K562 (cell line): ENCODE results near the gene PSMB7. TPM values are rescaled to one million over a fixed set of nuclear protein-coding genes. Genes with fewer than 3 reads are reported as not detected.

Experiments
- ATAC-seq: fragments of 200-7000 bp; cut with Tn5 transposase; 3 replicates; pipeline ENCODE4 v1.9.1; 2020; ENCODE audit warnings: moderate library complexity
- Bru-seq: library from RNA; stranded (reverse); fragments of 400-500 nt; gene quantifications from one replicate; lab custom pipeline; 2021; lab: Mats Ljungman, UMichigan
- BruChase-seq, 2 experiments: library from RNA; stranded (reverse); fragments of 400-500 nt; gene quantifications; one replicate each; lab custom pipeline; 2021; lab: Mats Ljungman, UMichigan
- BruUV-seq: library from RNA; stranded (reverse); fragments of 400-500 nt; replicated peaks from 2 replicates; lab custom pipeline; 2021; lab: Mats Ljungman, UMichigan
- CTCF ChIA-PET: fragments of 300-600 bp; formaldehyde crosslinking; extraction: SDS; loops from one replicate; lab custom pipeline; 2021; ENCODE audit warnings: low intra/inter-chr PET ratio; lab: Yijun Ruan, JAX
- POLR2A ChIA-PET: fragments of 300-600, 350-650 bp; sonication (Branson Sonifier 250); formaldehyde crosslinking; extraction: SDS; loops from one replicate; lab custom pipeline; 2021; ENCODE audit warnings: antibody characterized with exemption, inconsistent platforms; lab: Yijun Ruan, JAX
- DNase-seq, 4 experiments: peaks; one replicate each; pipeline versions ENCODE4 v3.0.0 to v3.0.0-alpha.2; 2011 to 2018; ENCODE audit warnings: low spot score in 3 of 4, mixed read lengths in 3 of 4; ENCODE audit errors: extremely low read depth in 1 of 4
- FAIRE-seq: peaks from 2 replicates; lab custom pipeline; 2011; peaks lifted over from hg19 to GRCh38; lab: Jason Lieb, UNC
- H2AFZ ChIP-seq: 2 replicates; pipeline ENCODE4 v1.6.0; 2011; ENCODE audit warnings: low read depth, low read length, control low read depth, inconsistent platforms
- H3K27ac ChIP-seq: fragments of 200-600 bp; 3 replicates; pipeline ENCODE4 v1.8.0; 2011; ENCODE audit warnings: low read depth, mild to moderate bottlenecking, control low read depth, inconsistent platforms, low read length, moderate library complexity, mixed read lengths; ENCODE audit errors: extremely low read depth
- H3K27me3 ChIP-seq, 2 experiments: fragments of 300-600 bp in 1 of 2; 2 replicates in 1 of 2; 3 replicates in 1 of 2; pipeline versions ENCODE4 v1.6.0 to v1.8.0; 2011; ENCODE audit warnings: inconsistent platforms in 2 of 2, low read length in 2 of 2, mild to moderate bottlenecking in 1 of 2, mixed read lengths in 1 of 2, moderate library complexity in 1 of 2; ENCODE audit not compliant: control insufficient read depth in 2 of 2, insufficient read depth in 2 of 2
- H3K36me3 ChIP-seq: fragments of 300-600 bp; 3 replicates; pipeline ENCODE4 v1.8.0; 2011; ENCODE audit warnings: mild to moderate bottlenecking, low read length, inconsistent platforms; ENCODE audit not compliant: control insufficient read depth, insufficient read depth
- H3K4me1 ChIP-seq, 2 experiments: fragments of 200-600 bp in 1 of 2; replicated peaks in 1 of 2; 2 replicates in 1 of 2; 3 replicates in 1 of 2; pipeline versions ENCODE4 v1.5.1 to v1.8.0; 2011; ENCODE audit warnings: inconsistent platforms in 2 of 2, low read length in 2 of 2, mild to moderate bottlenecking in 1 of 2, mixed read lengths in 1 of 2, moderate library complexity in 1 of 2; ENCODE audit not compliant: control insufficient read depth in 2 of 2, insufficient read depth in 2 of 2
- H3K4me2 ChIP-seq: 2 replicates; pipeline ENCODE4 v1.6.1; 2011; ENCODE audit warnings: low read length, control low read depth, inconsistent platforms, mixed read lengths; ENCODE audit not compliant: insufficient read depth
- H3K4me3 ChIP-seq: fragments of 200-600 bp; sonication (generic), shearing (Covaris generic); 2 replicates; pipeline ENCODE4 v1.5.1; 2016; ENCODE audit warnings: control low read depth, inconsistent platforms
- H3K79me2 ChIP-seq: fragments of 200-600 bp; 3 replicates; pipeline ENCODE4 v1.8.0; 2011; ENCODE audit warnings: low read length, inconsistent platforms; ENCODE audit not compliant: control insufficient read depth, insufficient read depth
- H3K9ac ChIP-seq, 2 experiments: 2 replicates each; pipeline versions ENCODE4 v1.6.0 to v1.6.1; 2011; ENCODE audit warnings: low read depth in 2 of 2, low read length in 2 of 2, control low read depth in 1 of 2, inconsistent platforms in 1 of 2, mild to moderate bottlenecking in 1 of 2, mixed read lengths in 1 of 2; ENCODE audit not compliant: insufficient read depth in 1 of 2
- H3K9me1 ChIP-seq: one replicate; pipeline ENCODE4 v1.6.0; 2011; ENCODE audit warnings: inconsistent platforms, mild to moderate bottlenecking, low read length, moderate library complexity; ENCODE audit not compliant: control insufficient read depth, insufficient read depth
- H3K9me3 ChIP-seq: replicated peaks from 2 replicates; pipeline ENCODE4 v1.5.1; 2011; ENCODE audit warnings: low read depth, low read length, inconsistent platforms; ENCODE audit not compliant: control insufficient read depth, insufficient read depth
- H4K20me1 ChIP-seq: replicated peaks from 2 replicates; pipeline ENCODE4 v1.6.1; 2011; ENCODE audit warnings: low read length, inconsistent platforms, mixed read lengths; ENCODE audit not compliant: control insufficient read depth, insufficient read depth
- CHD4 ChIP-seq: fragments of 200-600 bp; sonication (generic); IDR thresholded peaks from 3 replicates; pipeline ENCODE4 v1.6.1; 2012; ENCODE audit warnings: low read depth, mild to moderate bottlenecking, mixed read lengths, low read length, inconsistent platforms; ENCODE audit not compliant: insufficient read depth, insufficient replicate concordance, poor library complexity, severe bottlenecking
- ERF ChIP-seq: fragments of 450-650 bp; formaldehyde crosslinking; IDR thresholded peaks from 2 replicates; pipeline ENCODE4 v1.4.0; 2020; ENCODE audit warnings: mild to moderate bottlenecking, mixed read lengths
- ETV1 ChIP-seq: fragments of 450-650 bp; conservative IDR thresholded peaks from 2 replicates; pipeline ENCODE4 v1.6.1; 2016; ENCODE audit warnings: missing genetic modification characterization, control low read depth, low read depth, missing compliant biosample characterization
- FOXK1 ChIP-seq: sonication (generic); formaldehyde crosslinking; IDR thresholded peaks from 2 replicates; pipeline ENCODE4 v1.8.0; 2022; ENCODE audit warnings: missing genetic modification reagents, mild to moderate bottlenecking, borderline replicate concordance
- FOXM1 ChIP-seq, 2 experiments: fragments of 450-650 bp in 1 of 2; sonication (generic) in 1 of 2; formaldehyde crosslinking in 1 of 2; IDR thresholded peaks; 2 replicates each; pipeline versions ENCODE4 v1.6.1 to v1.9.0; 2017 to 2022; ENCODE audit warnings: low read depth in 2 of 2, mild to moderate bottlenecking in 2 of 2, missing genetic modification reagents in 1 of 2, moderate library complexity in 1 of 2
- HDGF ChIP-seq: fragments of 450-650 bp; IDR thresholded peaks from 2 replicates; pipeline ENCODE4 v1.6.1; 2016
- SIN3B ChIP-seq: fragments of 450-650 bp; IDR thresholded peaks from 2 replicates; pipeline ENCODE4 v1.6.1; 2017; ENCODE audit warnings: low read depth, mild to moderate bottlenecking, moderate library complexity
- SP2 ChIP-seq: IDR thresholded peaks from 2 replicates; pipeline ENCODE4 v1.6.1; 2011; ENCODE audit warnings: mild to moderate bottlenecking, low read depth, low read length, moderate library complexity; ENCODE audit not compliant: poor library complexity, severe bottlenecking; ENCODE audit errors: extremely low read depth
- TBP ChIP-seq: optimal IDR thresholded peaks from 2 replicates; pipeline ENCODE3; 2011; ENCODE audit warnings: low read depth, low read length, improper control_type of control experiment
- ZNF134 ChIP-seq: fragments of 250-450 bp; sonication (Bioruptor Pico); conservative IDR thresholded peaks from 2 replicates; pipeline ENCODE4 v1.4.0; 2020
- ZNF766 ChIP-seq: fragments of 200-800 bp; sonication (Bioruptor generic); conservative IDR thresholded peaks from 2 replicates; pipeline ENCODE4 v1.6.1; 2016; ENCODE audit warnings: missing genetic modification characterization, missing compliant biosample characterization
- WGBS: fragments of 100-300 bp; shearing (Covaris generic); methylation state at CpG from one replicate; pipeline ENCODE4 v1.1.6; 2016; ENCODE audit warnings: low coverage, mixed read lengths; ENCODE audit not compliant: insufficient coverage; ENCODE audit errors: missing lambda C conversion rate; 5-methylcytosine and 5-hydroxymethylcytosine counted together
- in situ Hi-C: fragments of 300-500 bp; cut with MboI; formaldehyde crosslinking; loops from 4 replicates; pipeline ENCODE4 v1.15.0; 2018; ENCODE audit warnings: inconsistent platforms, mixed read lengths
- intact Hi-C: fragments of 100-400 bp; cut with micrococcal nuclease; formaldehyde crosslinking; loops from 2 replicates; pipeline ENCODE4 v1.14.2; 2022
- long read RNA-seq, 3 experiments: library from polyadenylated mRNA in 2 of 3; library from RNA in 1 of 3; unstranded in 2 of 3; stranded (forward) in 1 of 3; transcript quantifications; one replicate each; pipeline ENCODE4 v2.0.0, GENCODE V29; 2019 to 2022
- polyA minus RNA-seq, 3 experiments: library from RNA; depleted of rRNA, polyadenylated mRNA; stranded (reverse); fragments of >200 nt; gene quantifications; 2 replicates each; pipeline ENCODE4 v1.2.3, GENCODE V29; 2011
- polyA plus RNA-seq, 8 experiments: library from polyadenylated mRNA; depleted of rRNA in 4 of 8; stranded (reverse) in 5 of 8; unstranded in 3 of 8; fragments of >200 nt; fragmentation: Nextera tagmentation in 2 of 8; fragmentation: Illumina TruSeq in 1 of 8; extraction: Ambion mirVana in 2 of 8; extraction: Trizol in 1 of 8; gene quantifications; 2 replicates each; pipeline versions ENCODE4 v1.2.1 to v1.2.3, GENCODE V29; 2011 to 2014; ENCODE audit warnings: inconsistent platforms in 1 of 8, missing spikeins in 1 of 8
- total RNA-seq, 7 experiments: library from RNA; depleted of rRNA in 6 of 7; stranded (reverse); fragments of >200 nt in 6 of 7; fragmentation: Illumina TruSeq in 2 of 7; extraction: Trizol in 2 of 7; gene quantifications; 2 replicates each; pipeline versions ENCODE4 v1.2.1 to v1.2.3, GENCODE V29; 2011 to 2021; ENCODE audit warnings: low replicate concordance in 1 of 7

PSMB7 gene
- total RNA-seq (2011; cell fraction: chromatin; rRNA removed; ENCODE audit: low replicate concordance), result 105 and 110 TPM in 2 replicates
- 103 and 112 TPM in 2 replicates for total RNA-seq (2011; cell fraction: nucleolus; rRNA removed)
- total RNA-seq (2011; cell fraction: nucleoplasm; rRNA removed), result 100 and 107 TPM in 2 replicates
- total RNA-seq (2014; rRNA removed) (364 and 393 TPM in 2 replicates), total RNA-seq (2014; rRNA removed; fragmentation: Illumina TruSeq; extraction: Trizol) (404 and 414 TPM in 2 replicates), total RNA-seq (2015; rRNA removed; fragmentation: Illumina TruSeq; extraction: Trizol) (327 and 358 TPM in 2 replicates), total RNA-seq (2021) (321 and 326 TPM in 2 replicates), polyA plus RNA-seq (2011; rRNA removed) (544 and 662 TPM in 2 replicates), polyA plus RNA-seq (2014; fragmentation: Illumina TruSeq; extraction: Trizol) (368 and 407 TPM in 2 replicates), polyA plus RNA-seq (2014; fragmentation: Nextera tagmentation; extraction: Ambion mirVana) (100 to 1,000 TPM; 940 to 978 TPM), polyA plus RNA-seq (2014; rRNA removed) (429 and 463 TPM in 2 replicates), polyA minus RNA-seq (2011; rRNA and poly(A)+ RNA removed) (408 and 504 TPM in 2 replicates), Bru-seq, nascent RNA (percentile 93 among the genes with signal in this experiment), BruChase-seq, experiment 1, labeled RNA remaining after a 2-hour chase (percentile 94 among the genes with signal in this experiment), BruChase-seq, experiment 2, labeled RNA remaining after a 6-hour chase (percentile 90 among the genes with signal in this experiment)
- polyA plus RNA-seq (2011; cell fraction: cytosol; rRNA removed), result 461 and 577 TPM in 2 replicates
- polyA plus RNA-seq (2011; cell fraction: nucleus; rRNA removed), result 113 and 195 TPM in 2 replicates
- polyA plus RNA-seq (2012), result 238 and 428 TPM in 2 replicates
- 113 and 154 TPM in 2 replicates for polyA minus RNA-seq (2011; cell fraction: cytosol; rRNA and poly(A)+ RNA removed)
- 48.2 and 82.0 TPM in 2 replicates for polyA minus RNA-seq (2011; cell fraction: nucleus; rRNA and poly(A)+ RNA removed)
- long read RNA-seq, experiment 1, transcript PSMB7-201 (8 exons, 980 nt), result major isoform, 528 of 645 reads
- long read RNA-seq, experiment 1, partial matches to known transcripts, result 21 of 645 reads
- long read RNA-seq, experiment 1, other reads (novel, unspliced or antisense), result 96 of 645 reads
- long read RNA-seq, experiment 2, transcript PSMB7-201 (8 exons, 980 nt), result major isoform, 209 of 484 reads
- long read RNA-seq, experiment 2, partial matches to known transcripts, result 68 of 484 reads
- long read RNA-seq, experiment 2, other reads (novel, unspliced or antisense), result 207 of 484 reads
- long read RNA-seq, experiment 3, transcript PSMB7-201 (8 exons, 980 nt), result major isoform, 591 of 635 reads
- long read RNA-seq, experiment 3, partial matches to known transcripts, result 14 of 635 reads
- long read RNA-seq, experiment 3, other reads (novel, unspliced or antisense), result 30 of 635 reads

DNA sequence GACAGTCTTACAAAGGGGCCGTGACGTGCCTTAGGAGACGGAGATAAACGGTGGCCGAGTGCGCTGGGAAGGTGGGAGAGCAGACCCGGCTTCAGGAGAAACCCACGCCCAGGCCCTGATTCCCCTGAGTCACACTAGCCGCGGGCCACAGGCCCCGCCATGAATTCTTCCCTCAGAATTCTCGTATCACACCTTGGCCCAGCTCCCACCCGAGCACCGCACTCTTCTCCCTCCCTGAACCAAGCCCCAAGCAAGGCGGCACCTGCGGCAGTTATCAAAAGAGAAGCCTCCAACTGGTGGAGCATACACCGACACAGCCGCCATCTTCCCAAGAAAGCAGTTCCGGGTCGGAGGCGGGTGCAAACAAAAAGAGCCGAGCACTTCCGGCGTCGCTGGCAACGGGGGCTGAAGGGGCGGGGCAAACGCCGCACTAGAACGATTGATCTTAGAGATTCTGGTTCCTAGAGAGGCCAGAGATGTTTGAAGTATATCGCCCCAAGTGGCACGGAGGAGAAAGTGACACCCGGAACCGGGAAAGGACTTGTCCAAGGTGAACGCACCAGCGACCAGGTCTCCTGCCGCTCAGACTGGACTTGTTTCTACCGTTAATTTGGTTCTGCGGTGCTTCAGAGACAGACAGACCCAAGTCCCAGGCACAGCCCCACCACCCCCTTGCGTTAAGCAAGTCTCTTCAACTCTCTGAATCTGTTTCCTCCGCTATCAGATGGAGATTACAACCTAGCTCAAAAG is at the start of gene PSMB7:
PSMB7 (minus strand) TSS at position 341 of the 750 bp plus-strand sequence; CDS start at position 324, 17 bp downstream.
- POLR2A ChIA-PET, result interaction anchor here (0.7 to 1.3 kb wide), 4 partner anchors 11 to 23 kb away, joined by 3 to 4 read pairs (median 3); no protein-coding TSS in a partner anchor
- Histone ChIP-seq H3K4me3 (peak within 1 kb of the TSS; percentile 89), H2AFZ (peak within 1 kb of the TSS; percentile 95), H3K4me2 (peak within 1 kb of the TSS; percentile 100), H3K9me1 (no peaks in the 10 kb centered on the region), H3K27ac (peak within 1 kb of the TSS; percentile 89), H3K79me2 (peaks cover 37% of the 10 kb centered on the region), H3K27me3 (no peaks in the 10 kb centered on the region), H3K9ac (peak within 1 kb of the TSS; percentile 93 to 97), H3K4me1 (peaks cover 9 to 12% of the 10 kb centered on the region in 2 experiments; a peak in 4 of 5 replicates), H3K9me3 (peaks cover 6% of the 10 kb centered on the region), H4K20me1 (no peaks in the 10 kb centered on the region; the same call in 1 of the 2 replicates), H3K36me3 (peaks cover 43% of the 10 kb centered on the region)
- ATAC-seq (peak; percentile 95), FAIRE-seq (peak; percentile 99), DNase-seq (peak; percentile 94 to 98 (median 94))
- in situ Hi-C loops, result loop anchor here (25.0 kb wide), 1 partner anchor 297 kb away; no protein-coding TSS in a partner anchor
- CTCF ChIA-PET, result interaction anchor here (1.0 to 1.1 kb wide), 2 partner anchors 123 to 297 kb away, joined by 3 to 4 read pairs; no protein-coding TSS in a partner anchor
- intact Hi-C loops, result no loop called here
- BruUV-seq, result no TSS peak
- 5% methylated on average over 40 of the region's 41 CpGs for WGBS
- TF ChIP-seq FOXK1 (CRISPR knock-in tag) (peak; percentile 76; the same call in 1 of the 2 replicates), ZNF134 (CRISPR knock-in tag) (no peak), ETV1 (peak; percentile 50), TBP (peak; percentile 94), ERF (0 out of 2 replicates have a peak, but pooled peaks have one; percentile 35), SIN3B (peak; percentile 100), HDGF (no peak), FOXM1 (IDR thresholded peaks at IDR 0.05; ENCODE audit: low read depth) (peak; percentile 83), FOXM1 (CRISPR knock-in tag; IDR thresholded peaks at IDR 0.05; ENCODE audit: low read depth) (no peak), SP2 (peak; percentile 93), CHD4 (no peak), ZNF766 (CRISPR knock-in tag) (0 out of 2 replicates have a peak, but pooled peaks have one; percentile 18)
